NCI-H1092 (cell line): Measurements from ENCODE around the gene OSBPL7.
"Not testable (repeated sequence)": the region's sequence is repeated elsewhere in the genome, so short reads cannot be mapped to it uniquely, and the experiment has no call there.

ENCODE experiments used
- DNase-seq: peaks from one replicate; lab custom pipeline; 2025; lab: John Stamatoyannopoulos, UW

The OSBPL7 gene

GRCh38 chr17:47806026-47806912 lies 15.3 kb downstream of the OSBPL7 start:
- DNase-seq = no peak

- DNase-seq = no peak
Observed at GRCh38 chr17:47804461-47804860, 17.1 kb downstream of the OSBPL7 start.

- no peak for DNase-seq
Observed at GRCh38 chr17:47803751-47804150, 17.8 kb downstream of the OSBPL7 start.

GRCh38 chr17:47803201-47803600 lies 18.4 kb downstream of the OSBPL7 start:
- DNase-seq = no peak

GRCh38 chr17:47802341-47803022 lies 19.1 kb downstream of the OSBPL7 start:
- DNase-seq = peak; percentile 24

GRCh38 chr17:47801906-47802305 lies 19.7 kb downstream of the OSBPL7 start:
- DNase-seq = no peak

GRCh38 chr17:47801176-47801765 lies 20.3 kb downstream of the OSBPL7 start:
- DNase-seq = no peak

- DNase-seq = no peak
Observed at GRCh38 chr17:47800686-47801085, 20.9 kb downstream of the OSBPL7 start.

- DNase-seq = no peak
Observed at GRCh38 chr17:47797797-47798196, 23.8 kb downstream of the OSBPL7 start.

GRCh38 chr17:47792979-47793378 lies 28.6 kb downstream of the OSBPL7 start:
- no peak for DNase-seq

GRCh38 chr17:47792457-47792856 lies 29.1 kb downstream of the OSBPL7 start:
- no peak for DNase-seq

GRCh38 chr17:47791025-47791424 lies 30.6 kb downstream of the OSBPL7 start:
- DNase-seq = no peak

GRCh38 chr17:47789611-47790561 lies 31.7 kb downstream of the OSBPL7 start:
- DNase-seq = peak; percentile 40

GRCh38 chr17:47785538-47786123 lies 36.0 kb downstream of the OSBPL7 start:
- no peak for DNase-seq

GRCh38 chr17:47781397-47781796 lies 40.2 kb downstream of the OSBPL7 start:
- DNase-seq = no peak

GRCh38 chr17:47778184-47778635 lies 43.4 kb downstream of the OSBPL7 start:
- no peak for DNase-seq

GRCh38 chr17:47776330-47777197 lies 45.0 kb downstream of the OSBPL7 start:
- no peak for DNase-seq

GRCh38 chr17:47774987-47775580 lies 46.5 kb downstream of the OSBPL7 start:
- no peak for DNase-seq

GRCh38 chr17:47774331-47774730 lies 47.3 kb downstream of the OSBPL7 start:
- DNase-seq = no peak

- DNase-seq = not testable (repeated sequence)
Observed at GRCh38 chr17:47773649-47774048, 47.9 kb downstream of the OSBPL7 start.
